ENCODE results near the gene PA2G4. TPM values are rescaled to one million over a fixed set of nuclear protein-coding genes. Genes with fewer than 3 reads are reported as not detected.

The PA2G4 gene
- total and polyA plus RNA-seq, 10 of the 15 experiments (the other 5 are each of a cell fraction or from before 2014, with no cell fraction given), result 148 to 514 (median 406) TPM

GRCh38 chr12:56117778-56118687 is 13.7 kb downstream of the PA2G4 start, which contains the start of gene ZC3H10 (continued):
- TF ChIP-seq SUZ12 (IDR thresholded peaks at IDR 0.05; ENCODE audit: unreplicated experiment) (no peak), SMC3 (IDR thresholded peaks at IDR 0.05; ENCODE audit: borderline replicate concordance, low read length) (no peak), ZNF217 (IDR thresholded peaks at IDR 0.05) (no peak), RUNX3 (IDR thresholded peaks at IDR 0.05; ENCODE audit: low read length) (peak; percentile 79), EED (IDR thresholded peaks at IDR 0.05; ENCODE audit: low read depth) (no peak), ZBED1 (IDR thresholded peaks at IDR 0.05; ENCODE audit: borderline replicate concordance) (peak; percentile 99), IKZF2 (IDR thresholded peaks at IDR 0.05) (no peak), PAX8 (IDR thresholded peaks at IDR 0.05) (no peak), MEF2B (IDR thresholded peaks at IDR 0.05; ENCODE audit: partially characterized antibody, poor library complexity, severe bottlenecking) (peak; percentile 69), SMAD5 (IDR thresholded peaks at IDR 0.05; ENCODE audit: low read depth) (peak; percentile 97), MYB (IDR thresholded peaks at IDR 0.05; ENCODE audit: borderline replicate concordance, low read depth, low read length) (peak; percentile 81), RFX5 (IDR thresholded peaks at IDR 0.05; ENCODE audit: low read depth, low read length) (no peak; the same call in 1 of the 2 replicates), HDAC6 (IDR thresholded peaks at IDR 0.05; ENCODE audit: unreplicated experiment) (no peak), JUND (IDR thresholded peaks at IDR 0.05; ENCODE audit: low read depth, low read length) (no peak), IKZF1 (conservative IDR thresholded peaks at IDR 0.05) (peak; percentile 98), CTCF (IDR thresholded peaks at IDR 0.05 in 2 of 3, conservative IDR thresholded peaks at IDR 0.05 in 1 of 3; ENCODE audit: control insufficient read depth in 2 of 3, extremely low read depth in 1 of 3, insufficient read depth in 1 of 3, low read depth in 3 of 3, low read length in 3 of 3) (peak; percentile 40 to 69 (median 48)), RELA (IDR thresholded peaks at IDR 0.05; ENCODE audit: borderline replicate concordance, partially characterized antibody) (peak; percentile 80), MTA3 (IDR thresholded peaks at IDR 0.05; ENCODE audit: borderline replicate concordance, low read length) (peak; percentile 99), ZBTB33 (IDR thresholded peaks at IDR 0.05) (0 out of 2 replicates have a peak, but pooled peaks have one; percentile 22), NRF1 (conservative IDR thresholded peaks at IDR 0.05; ENCODE audit: low read depth, low read length) (no peak), POLR2AphosphoS5 (IDR thresholded peaks at IDR 0.05; ENCODE audit: low read length) (peak; percentile 99), CREM (IDR thresholded peaks at IDR 0.05; ENCODE audit: low read depth) (peak; percentile 91), GABPA (IDR thresholded peaks at IDR 0.05; ENCODE audit: low read depth) (peak; percentile 98), BRCA1 (IDR thresholded peaks at IDR 0.05; ENCODE audit: low read depth, low read length) (0 out of 2 replicates have a peak, but pooled peaks have one; percentile 18), NFXL1 (IDR thresholded peaks at IDR 0.05; ENCODE audit: borderline replicate concordance) (no peak), EGR1 (IDR thresholded peaks at IDR 0.05; ENCODE audit: borderline replicate concordance in 1 of 2, low read depth in 2 of 2, low read length in 2 of 2) (peak; percentile 79 to 82)
- TF ChIP-seq, protein P1, sequence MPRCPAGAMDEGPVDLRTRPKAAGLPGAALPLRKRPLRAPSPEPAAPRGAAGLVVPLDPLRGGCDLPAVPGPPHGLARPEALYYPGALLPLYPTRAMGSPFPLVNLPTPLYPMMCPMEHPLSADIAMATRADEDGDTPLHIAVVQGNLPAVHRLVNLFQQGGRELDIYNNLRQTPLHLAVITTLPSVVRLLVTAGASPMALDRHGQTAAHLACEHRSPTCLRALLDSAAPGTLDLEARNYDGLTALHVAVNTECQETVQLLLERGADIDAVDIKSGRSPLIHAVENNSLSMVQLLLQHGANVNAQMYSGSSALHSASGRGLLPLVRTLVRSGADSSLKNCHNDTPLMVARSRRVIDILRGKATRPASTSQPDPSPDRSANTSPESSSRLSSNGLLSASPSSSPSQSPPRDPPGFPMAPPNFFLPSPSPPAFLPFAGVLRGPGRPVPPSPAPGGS (IDR thresholded peaks at IDR 0.05; ENCODE audit: borderline replicate concordance, insufficient read depth, low read depth, low read length, poor library complexity, severe bottlenecking), result peak; percentile 86
